GM12872 (cell line): ENCODE results near the gene NAALAD2.

Experiments used
- TF ChIP-seq, protein P1 (sequence below): IDR thresholded peaks from 3 replicates; pipeline ENCODE4 v1.5.1; 2011; ENCODE audit warnings: low read depth, mild to moderate bottlenecking, low read length, moderate library complexity; ENCODE audit not compliant: insufficient read depth

NAALAD2 gene

DNA sequence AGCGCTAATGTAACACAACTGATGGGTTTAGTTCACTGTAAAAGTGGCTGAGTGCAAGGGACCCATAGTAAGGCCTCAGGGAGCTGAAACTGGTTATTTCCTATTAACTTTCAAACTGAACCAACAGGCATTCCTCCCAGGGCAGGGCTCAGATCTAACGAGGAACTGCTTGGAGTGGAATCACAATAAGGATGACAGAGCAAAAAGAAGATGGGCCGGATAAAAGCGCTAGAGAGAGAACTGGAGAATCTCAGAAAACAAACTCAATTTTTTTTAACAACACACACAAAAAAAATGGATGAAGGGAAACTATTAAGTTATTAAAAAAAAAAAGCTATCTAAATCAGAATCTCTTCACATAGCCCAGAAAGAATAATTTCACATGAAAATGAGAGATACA lies 102.5 kb downstream of the NAALAD2 start:
- TF ChIP-seq, protein P1, sequence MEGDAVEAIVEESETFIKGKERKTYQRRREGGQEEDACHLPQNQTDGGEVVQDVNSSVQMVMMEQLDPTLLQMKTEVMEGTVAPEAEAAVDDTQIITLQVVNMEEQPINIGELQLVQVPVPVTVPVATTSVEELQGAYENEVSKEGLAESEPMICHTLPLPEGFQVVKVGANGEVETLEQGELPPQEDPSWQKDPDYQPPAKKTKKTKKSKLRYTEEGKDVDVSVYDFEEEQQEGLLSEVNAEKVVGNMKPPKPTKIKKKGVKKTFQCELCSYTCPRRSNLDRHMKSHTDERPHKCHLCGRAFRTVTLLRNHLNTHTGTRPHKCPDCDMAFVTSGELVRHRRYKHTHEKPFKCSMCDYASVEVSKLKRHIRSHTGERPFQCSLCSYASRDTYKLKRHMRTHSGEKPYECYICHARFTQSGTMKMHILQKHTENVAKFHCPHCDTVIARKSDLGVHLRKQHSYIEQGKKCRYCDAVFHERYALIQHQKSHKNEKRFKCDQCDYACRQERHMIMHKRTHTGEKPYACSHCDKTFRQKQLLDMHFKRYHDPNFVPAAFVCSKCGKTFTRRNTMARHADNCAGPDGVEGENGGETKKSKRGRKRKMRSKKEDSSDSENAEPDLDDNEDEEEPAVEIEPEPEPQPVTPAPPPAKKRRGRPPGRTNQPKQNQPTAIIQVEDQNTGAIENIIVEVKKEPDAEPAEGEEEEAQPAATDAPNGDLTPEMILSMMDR: no peak

GRCh38 chr11:90241414-90241813 lies 107.0 kb downstream of the NAALAD2 start:
- TF ChIP-seq, protein P1: no peak
